Suprapubic skin (tissue), 3 donors: ENCODE results near the gene ANK3.

Experiments
- CTCF ChIP-seq, 2 donors: fragments of 200-600 bp in 1 of 2; fragments of 450-650 bp in 1 of 2; sonication (generic) in 1 of 2; IDR thresholded peaks; one replicate each; pipeline ENCODE4 v1.5.1; 2016 to 2019; ENCODE audit warnings: antibody characterized with exemption in 2 of 2, mild to moderate bottlenecking in 1 of 2, moderate library complexity in 1 of 2
- EP300 ChIP-seq: sonication (generic); formaldehyde crosslinking; IDR thresholded peaks from one replicate; pipeline ENCODE4 v1.6.1; 2017; ENCODE audit warnings: antibody characterized with exemption
- POLR2A ChIP-seq, 2 donors: fragments of 450-650 bp; IDR thresholded peaks; one replicate each; pipeline ENCODE4 v1.6.1; 2017; ENCODE audit warnings: antibody characterized with exemption in 2 of 2, mild to moderate bottlenecking in 2 of 2, moderate library complexity in 2 of 2

- TF ChIP-seq CTCF (IDR thresholded peaks at IDR 0.05) (no peak), POLR2A (IDR thresholded peaks at IDR 0.05) (no peak), EP300 (no peak)
These were observed 388.9 kb downstream of the ANK3 start for GRCh38 chr10:60000747-60001146.
